H1 (cell line): ENCODE measurements around the gene MBNL2.

Experiments used
- CREB1 ChIP-seq: IDR thresholded peaks from 2 replicates; pipeline ENCODE4 v1.6.1; 2012; ENCODE audit warnings: inconsistent platforms
- EP300 ChIP-seq, 2 experiments: IDR thresholded peaks; 1 replicate in 1 of 2; 2 replicates in 1 of 2; pipeline ENCODE4 v1.6.1; 2011 to 2012; ENCODE audit warnings: low read depth in 2 of 2, low read length in 2 of 2, mild to moderate bottlenecking in 2 of 2, borderline replicate concordance in 1 of 2, inconsistent platforms in 1 of 2, moderate library complexity in 1 of 2
- EZH2 ChIP-seq: fragments of 200-600 bp; sonication (generic); IDR thresholded peaks from 2 replicates; pipeline ENCODE4 v1.7.1; 2012; ENCODE audit warnings: low read depth, mild to moderate bottlenecking, moderate library complexity, low read length, inconsistent platforms; ENCODE audit not compliant: severe bottlenecking
- NRF1 ChIP-seq: IDR thresholded peaks from 2 replicates; pipeline ENCODE4 v1.6.1; 2011; ENCODE audit warnings: mild to moderate bottlenecking, low read depth, low read length, improper control_type of control experiment
- POLR2A ChIP-seq, 2 experiments: IDR thresholded peaks; 1 replicate in 1 of 2; 2 replicates in 1 of 2; pipeline ENCODE4 v1.6.1; 2011; ENCODE audit warnings: low read depth in 2 of 2, low read length in 2 of 2, mild to moderate bottlenecking in 2 of 2; ENCODE audit errors: control extremely low read depth in 1 of 2
- SUZ12 ChIP-seq: fragments of 200-600 bp; sonication (generic); IDR thresholded peaks from 2 replicates; pipeline ENCODE4 v1.6.1; 2012; ENCODE audit warnings: mild to moderate bottlenecking, inconsistent platforms, low read length, moderate library complexity, mixed read lengths
- YY1 ChIP-seq: IDR thresholded peaks from 2 replicates; pipeline ENCODE4 v1.6.1; 2011; ENCODE audit warnings: low read depth, mild to moderate bottlenecking, low read length
- TF ChIP-seq, protein P1 (sequence below), 3 experiments: IDR thresholded peaks; 1 replicate in 2 of 3; 2 replicates in 1 of 3; pipeline versions ENCODE4 v1.5.1 to v1.6.1; 2011; ENCODE audit warnings: low read length in 3 of 3, mild to moderate bottlenecking in 3 of 3, inconsistent platforms in 2 of 3, low read depth in 1 of 3, moderate library complexity in 1 of 3; ENCODE audit not compliant: insufficient read depth in 1 of 3; ENCODE audit errors: control extremely low read depth in 1 of 3
- TF ChIP-seq, protein P2 (sequence below): IDR thresholded peaks from 2 replicates; pipeline ENCODE4 v1.6.1; 2012; ENCODE audit warnings: inconsistent platforms

DNA sequence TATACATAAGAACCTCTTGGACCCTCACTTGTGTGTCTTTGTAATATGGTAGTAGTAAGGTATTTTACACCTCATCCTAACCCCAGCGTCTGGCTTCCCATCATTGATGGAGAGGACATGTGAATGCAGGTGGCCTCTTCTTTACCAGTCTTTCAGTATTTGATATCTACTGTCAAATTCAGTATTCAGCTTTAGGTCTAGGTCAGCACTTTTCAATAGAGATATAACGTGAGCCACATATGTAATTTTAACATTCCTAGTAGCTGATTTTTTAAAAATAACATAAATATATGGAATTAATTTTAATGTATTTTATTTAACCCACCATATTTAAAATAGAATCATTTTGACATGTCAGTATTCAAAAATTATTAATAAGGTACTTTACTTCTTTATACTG is 214.7 kb downstream of the MBNL2 start:
- TF ChIP-seq EP300 (IDR thresholded peaks at IDR 0.05; ENCODE audit: borderline replicate concordance in 1 of 2, low read depth in 2 of 2, low read length in 2 of 2): no peak
- TF ChIP-seq, protein P1, sequence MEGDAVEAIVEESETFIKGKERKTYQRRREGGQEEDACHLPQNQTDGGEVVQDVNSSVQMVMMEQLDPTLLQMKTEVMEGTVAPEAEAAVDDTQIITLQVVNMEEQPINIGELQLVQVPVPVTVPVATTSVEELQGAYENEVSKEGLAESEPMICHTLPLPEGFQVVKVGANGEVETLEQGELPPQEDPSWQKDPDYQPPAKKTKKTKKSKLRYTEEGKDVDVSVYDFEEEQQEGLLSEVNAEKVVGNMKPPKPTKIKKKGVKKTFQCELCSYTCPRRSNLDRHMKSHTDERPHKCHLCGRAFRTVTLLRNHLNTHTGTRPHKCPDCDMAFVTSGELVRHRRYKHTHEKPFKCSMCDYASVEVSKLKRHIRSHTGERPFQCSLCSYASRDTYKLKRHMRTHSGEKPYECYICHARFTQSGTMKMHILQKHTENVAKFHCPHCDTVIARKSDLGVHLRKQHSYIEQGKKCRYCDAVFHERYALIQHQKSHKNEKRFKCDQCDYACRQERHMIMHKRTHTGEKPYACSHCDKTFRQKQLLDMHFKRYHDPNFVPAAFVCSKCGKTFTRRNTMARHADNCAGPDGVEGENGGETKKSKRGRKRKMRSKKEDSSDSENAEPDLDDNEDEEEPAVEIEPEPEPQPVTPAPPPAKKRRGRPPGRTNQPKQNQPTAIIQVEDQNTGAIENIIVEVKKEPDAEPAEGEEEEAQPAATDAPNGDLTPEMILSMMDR (IDR thresholded peaks at IDR 0.05; ENCODE audit: control extremely low read depth in 1 of 3, insufficient read depth in 1 of 3, low read depth in 1 of 3, low read length in 3 of 3): no peak
- TF ChIP-seq YY1: no peak
- no peak for TF ChIP-seq POLR2A (IDR thresholded peaks at IDR 0.05; ENCODE audit: control extremely low read depth in 1 of 2, low read depth in 2 of 2, low read length in 2 of 2)
- TF ChIP-seq, protein P2, sequence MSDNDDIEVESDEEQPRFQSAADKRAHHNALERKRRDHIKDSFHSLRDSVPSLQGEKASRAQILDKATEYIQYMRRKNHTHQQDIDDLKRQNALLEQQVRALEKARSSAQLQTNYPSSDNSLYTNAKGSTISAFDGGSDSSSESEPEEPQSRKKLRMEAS: no peak
- TF ChIP-seq NRF1: no peak
- no peak for TF ChIP-seq SUZ12
- TF ChIP-seq EZH2: no peak
- no peak for TF ChIP-seq CREB1
